ENCODE results near the gene UROC1. TPM values are rescaled to one million over a fixed set of nuclear protein-coding genes. Genes with fewer than 3 reads are reported as not detected.

Gene UROC1
- polyA plus RNA-seq, 1 of the 3 experiments (the other 2 are of a cell fraction), result not detected

DNA sequence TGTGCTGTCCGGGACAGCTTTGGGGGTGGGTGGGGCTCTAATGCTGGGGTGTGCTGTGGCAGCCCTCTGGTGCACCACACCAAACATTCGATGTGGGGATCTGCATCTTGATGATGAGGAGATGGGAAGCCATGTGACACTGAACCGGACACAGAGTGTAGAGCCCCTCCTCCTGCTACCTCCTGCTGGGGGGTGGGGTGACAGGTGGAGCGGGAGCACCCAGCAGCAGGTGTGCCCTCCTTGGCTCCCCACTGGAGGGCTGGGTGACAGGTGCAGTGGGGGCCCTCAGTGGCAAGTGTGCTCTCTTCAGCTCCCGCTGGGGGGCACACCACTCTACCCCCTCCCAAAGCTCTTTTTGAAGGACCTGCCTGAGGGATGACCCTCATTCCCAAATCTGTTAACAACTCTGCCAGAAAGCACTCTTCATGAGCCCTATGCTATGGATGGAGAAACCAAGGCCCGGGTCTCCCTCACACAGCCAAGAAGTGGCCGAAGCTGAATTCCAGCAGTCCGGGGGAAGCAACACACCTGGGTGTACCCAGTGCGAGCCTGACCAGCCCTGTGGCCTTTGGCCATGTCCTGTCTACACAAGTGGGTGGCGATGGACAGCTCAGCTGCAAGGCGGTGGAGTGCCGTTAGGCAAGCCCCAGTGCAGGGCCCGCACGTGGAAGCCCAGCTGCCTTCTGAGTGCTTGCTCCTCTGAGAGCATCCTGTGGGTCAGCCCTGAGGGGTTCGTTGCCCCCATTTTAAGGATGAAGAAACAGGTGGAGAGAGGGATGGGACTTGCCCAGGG is 609 bp upstream of the UROC1 start (continued):
- no peak for TF ChIP-seq RCOR1 (IDR thresholded peaks at IDR 0.05; ENCODE audit: low read length)

DNA sequence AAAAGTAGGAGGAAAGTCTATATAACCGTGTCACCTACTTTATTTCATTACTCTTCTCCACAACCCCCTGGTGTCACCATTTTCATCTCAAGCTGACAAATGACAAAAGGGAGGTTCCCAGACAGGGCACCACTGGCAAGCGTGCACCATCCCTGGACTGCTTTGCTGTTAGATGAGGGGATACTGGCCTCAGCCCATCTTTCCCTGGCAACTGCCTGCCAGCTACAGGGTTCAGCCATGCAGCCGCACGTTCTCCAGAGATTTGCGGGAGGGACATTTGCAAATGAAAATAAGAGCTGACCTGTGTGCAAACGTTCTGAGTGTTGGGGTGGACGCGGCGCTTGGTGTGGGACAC is 660 bp downstream of the UROC1 start:
- Histone ChIP-seq H3K4me1 (ENCODE audit: control insufficient read depth in 1 of 2, insufficient read depth in 2 of 2, low read depth in 1 of 2, low read length in 1 of 2) (peaks cover 0 to 9% of the 10 kb centered on the region in 2 experiments; a peak in 1 of 4 replicates), H3K36me3 (replicated peaks in 1 of 2; ENCODE audit: control insufficient read depth in 1 of 2, insufficient read depth in 2 of 2, low read length in 1 of 2) (no peaks in the 10 kb centered on the region), H3K4me3 (ENCODE audit: low read depth in 2 of 2, low read length in 1 of 2) (no peak overlapping the region), H3K27me3 (ENCODE audit: insufficient read depth) (no peaks in the 10 kb centered on the region), H3K4me2 (no peak overlapping the region), H3K27ac (ENCODE audit: low read depth in 2 of 2, low read length in 1 of 2) (no peak overlapping the region), H4K20me1 (ENCODE audit: insufficient read depth) (no peaks in the 10 kb centered on the region), H3K9me3 (no peaks in the 10 kb centered on the region), H2AFZ (ENCODE audit: low read depth) (no peak overlapping the region), H3F3A (replicated peaks; ENCODE audit: insufficient read depth) (no peaks in the 10 kb centered on the region), H3K9ac (no peak overlapping the region), H3K9me2 (no peaks in the 10 kb centered on the region), H3K79me2 (ENCODE audit: insufficient read depth) (no peaks in the 10 kb centered on the region)
- no peak for DNase-seq
- no peak for TF ChIP-seq TAF1 (IDR thresholded peaks at IDR 0.05; ENCODE audit: borderline replicate concordance, low read depth, low read length)
- TF ChIP-seq, protein P1, sequence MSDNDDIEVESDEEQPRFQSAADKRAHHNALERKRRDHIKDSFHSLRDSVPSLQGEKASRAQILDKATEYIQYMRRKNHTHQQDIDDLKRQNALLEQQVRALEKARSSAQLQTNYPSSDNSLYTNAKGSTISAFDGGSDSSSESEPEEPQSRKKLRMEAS (IDR thresholded peaks at IDR 0.05; ENCODE audit: low read depth), result no peak
- no peak for TF ChIP-seq SMC3 (IDR thresholded peaks at IDR 0.05; ENCODE audit: low read depth, low read length)
- TF ChIP-seq, protein P2, sequence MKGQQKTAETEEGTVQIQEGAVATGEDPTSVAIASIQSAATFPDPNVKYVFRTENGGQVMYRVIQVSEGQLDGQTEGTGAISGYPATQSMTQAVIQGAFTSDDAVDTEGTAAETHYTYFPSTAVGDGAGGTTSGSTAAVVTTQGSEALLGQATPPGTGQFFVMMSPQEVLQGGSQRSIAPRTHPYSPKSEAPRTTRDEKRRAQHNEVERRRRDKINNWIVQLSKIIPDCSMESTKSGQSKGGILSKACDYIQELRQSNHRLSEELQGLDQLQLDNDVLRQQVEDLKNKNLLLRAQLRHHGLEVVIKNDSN (IDR thresholded peaks at IDR 0.05; ENCODE audit: borderline replicate concordance, low read depth), result no peak
- TF ChIP-seq CHD2 (IDR thresholded peaks at IDR 0.05; ENCODE audit: low read length, partially characterized antibody), result no peak
- TF ChIP-seq MXI1 (IDR thresholded peaks at IDR 0.05; ENCODE audit: low read depth, low read length), result no peak
- TF ChIP-seq NRF1 (IDR thresholded peaks at IDR 0.05; ENCODE audit: low read depth, low read length), result no peak
- no peak for TF ChIP-seq GABPA (IDR thresholded peaks at IDR 0.05; ENCODE audit: low read depth)
- TF ChIP-seq JUND (IDR thresholded peaks at IDR 0.05), result no peak
- TF ChIP-seq TCF12 (IDR thresholded peaks at IDR 0.05), result no peak
- no peak for TF ChIP-seq YY1 (IDR thresholded peaks at IDR 0.05; ENCODE audit: low read depth)
- no peak for TF ChIP-seq RXRA (IDR thresholded peaks at IDR 0.05; ENCODE audit: borderline replicate concordance, low read depth)
- TF ChIP-seq, protein P3, sequence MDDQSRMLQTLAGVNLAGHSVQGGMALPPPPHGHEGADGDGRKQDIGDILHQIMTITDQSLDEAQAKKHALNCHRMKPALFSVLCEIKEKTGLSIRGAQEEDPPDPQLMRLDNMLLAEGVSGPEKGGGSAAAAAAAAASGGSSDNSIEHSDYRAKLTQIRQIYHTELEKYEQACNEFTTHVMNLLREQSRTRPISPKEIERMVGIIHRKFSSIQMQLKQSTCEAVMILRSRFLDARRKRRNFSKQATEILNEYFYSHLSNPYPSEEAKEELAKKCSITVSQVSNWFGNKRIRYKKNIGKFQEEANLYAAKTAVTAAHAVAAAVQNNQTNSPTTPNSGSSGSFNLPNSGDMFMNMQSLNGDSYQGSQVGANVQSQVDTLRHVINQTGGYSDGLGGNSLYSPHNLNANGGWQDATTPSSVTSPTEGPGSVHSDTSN (IDR thresholded peaks at IDR 0.05), result no peak
- no peak for TF ChIP-seq POLR2AphosphoS5 (IDR thresholded peaks at IDR 0.05; ENCODE audit: low read depth, low read length)
- no peak for TF ChIP-seq GATA2 (CRISPR knock-in tag; IDR thresholded peaks at IDR 0.05)
- ChIA-PET CTCF (interaction anchor here (0.6 to 1.5 kb wide), 2 partner anchors 38 to 144 kb away, joined by 3 to 4 read pairs; no protein-coding TSS in a partner anchor), POLR2A (no interaction called here)
- WGBS (ENCODE audit: low lambda C conversion rate), result 89% methylated on average over 8 of the region's 9 CpGs
